SHP77 (cell line): ENCODE measurements around the gene PLEKHA1.

ENCODE experiments used
- DNase-seq, 2 experiments: peaks; one replicate each; lab custom pipeline; 2025; lab: John Stamatoyannopoulos, UW

Gene PLEKHA1

DNA sequence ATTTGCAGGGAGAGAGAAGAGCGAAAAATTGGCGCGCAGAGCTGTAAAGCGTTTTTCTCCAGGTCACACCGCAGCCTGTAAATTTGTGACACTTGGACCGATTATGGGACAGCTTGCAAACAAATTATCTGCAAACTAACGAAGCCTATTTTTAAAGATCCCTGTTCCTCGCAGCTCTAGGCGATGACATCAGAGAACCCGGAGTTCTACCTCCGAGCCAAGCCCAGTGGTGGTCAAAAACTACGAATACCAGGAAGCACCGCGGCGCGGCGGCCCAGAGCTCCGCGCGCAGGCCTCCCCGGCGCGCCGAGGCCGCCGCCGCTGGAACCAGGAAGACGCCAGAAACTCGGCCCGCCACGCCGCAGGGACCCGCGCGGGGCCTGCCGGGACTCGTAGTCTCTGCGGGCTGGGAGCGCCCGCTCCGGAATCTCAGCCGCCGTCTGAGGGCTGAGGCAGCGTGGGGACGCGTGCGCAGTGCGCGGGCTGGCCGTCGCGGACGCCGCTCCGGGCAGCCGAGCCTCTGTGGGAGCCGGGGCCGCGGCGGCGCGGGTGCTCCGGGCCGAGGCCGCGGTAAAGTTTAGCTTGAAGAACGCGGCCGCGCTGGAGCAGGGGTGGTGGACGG is at the start of gene PLEKHA1:
TSS of gene PLEKHA1 (plus strand) at position 472 of the 622 bp plus-strand sequence. CDS start 18,493 bp downstream, outside the sequence.
- DNase-seq, result peak; percentile 91 to 92

DNA sequence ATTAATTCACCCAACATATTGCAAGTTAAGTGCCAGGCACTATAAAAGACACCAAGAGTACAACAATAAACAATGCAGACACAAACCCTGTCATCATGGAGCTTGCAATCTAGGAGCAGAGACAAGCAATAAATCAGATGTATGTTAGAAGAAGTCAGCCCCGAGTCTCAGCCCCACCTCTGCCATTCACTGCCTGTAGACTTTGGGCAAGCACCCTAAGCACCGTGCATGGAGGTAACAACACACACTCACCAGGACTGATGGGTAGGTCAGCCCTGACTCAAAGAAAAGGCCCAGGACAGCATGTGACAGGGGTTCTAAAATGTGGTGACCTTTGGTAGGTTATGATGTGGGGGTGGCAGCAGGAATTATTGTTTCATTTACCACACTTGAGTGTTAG is 49.3 kb upstream of the PLEKHA1 start:
- no peak for DNase-seq

DNA sequence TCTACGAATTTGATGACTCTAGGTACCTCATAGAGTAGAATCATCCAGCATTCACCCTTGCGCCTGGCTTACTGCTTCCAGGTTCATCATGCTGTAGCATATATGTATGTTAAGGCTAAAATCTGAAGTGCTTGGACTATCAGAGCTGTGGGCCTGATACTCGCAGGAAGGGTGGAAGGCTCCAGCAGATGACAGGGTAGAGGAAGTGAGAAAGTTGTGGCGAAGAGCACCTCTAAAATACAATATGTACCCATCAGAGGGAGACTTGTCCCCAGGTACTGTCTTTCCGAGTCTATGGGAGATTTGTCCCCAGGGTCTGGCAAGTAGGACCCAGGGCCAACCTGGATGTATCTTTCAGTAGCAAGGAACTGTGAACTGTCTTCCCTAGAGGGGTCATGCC is 48.1 kb upstream of the PLEKHA1 start:
- DNase-seq, result no peak

DNA sequence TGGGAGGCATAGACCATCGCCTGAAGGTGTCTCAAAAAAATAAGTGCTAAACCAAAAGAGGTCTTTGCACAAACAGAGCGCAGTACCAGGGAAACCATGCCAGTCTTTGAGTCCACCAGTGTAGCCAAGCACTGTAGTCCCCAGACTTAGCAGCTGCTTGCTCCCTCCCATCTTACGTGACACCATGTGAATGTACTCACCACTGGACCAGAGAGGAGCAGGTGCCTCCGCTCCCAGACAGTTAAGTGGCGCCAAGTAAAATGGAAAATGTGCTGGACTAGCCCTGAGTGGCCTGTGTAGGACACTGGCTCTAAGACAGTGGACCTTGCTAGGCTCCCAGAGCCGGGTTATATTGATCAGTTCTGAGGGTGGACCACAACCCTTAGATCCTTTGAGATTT is 47.7 kb upstream of the PLEKHA1 start:
- DNase-seq, result no peak

DNA sequence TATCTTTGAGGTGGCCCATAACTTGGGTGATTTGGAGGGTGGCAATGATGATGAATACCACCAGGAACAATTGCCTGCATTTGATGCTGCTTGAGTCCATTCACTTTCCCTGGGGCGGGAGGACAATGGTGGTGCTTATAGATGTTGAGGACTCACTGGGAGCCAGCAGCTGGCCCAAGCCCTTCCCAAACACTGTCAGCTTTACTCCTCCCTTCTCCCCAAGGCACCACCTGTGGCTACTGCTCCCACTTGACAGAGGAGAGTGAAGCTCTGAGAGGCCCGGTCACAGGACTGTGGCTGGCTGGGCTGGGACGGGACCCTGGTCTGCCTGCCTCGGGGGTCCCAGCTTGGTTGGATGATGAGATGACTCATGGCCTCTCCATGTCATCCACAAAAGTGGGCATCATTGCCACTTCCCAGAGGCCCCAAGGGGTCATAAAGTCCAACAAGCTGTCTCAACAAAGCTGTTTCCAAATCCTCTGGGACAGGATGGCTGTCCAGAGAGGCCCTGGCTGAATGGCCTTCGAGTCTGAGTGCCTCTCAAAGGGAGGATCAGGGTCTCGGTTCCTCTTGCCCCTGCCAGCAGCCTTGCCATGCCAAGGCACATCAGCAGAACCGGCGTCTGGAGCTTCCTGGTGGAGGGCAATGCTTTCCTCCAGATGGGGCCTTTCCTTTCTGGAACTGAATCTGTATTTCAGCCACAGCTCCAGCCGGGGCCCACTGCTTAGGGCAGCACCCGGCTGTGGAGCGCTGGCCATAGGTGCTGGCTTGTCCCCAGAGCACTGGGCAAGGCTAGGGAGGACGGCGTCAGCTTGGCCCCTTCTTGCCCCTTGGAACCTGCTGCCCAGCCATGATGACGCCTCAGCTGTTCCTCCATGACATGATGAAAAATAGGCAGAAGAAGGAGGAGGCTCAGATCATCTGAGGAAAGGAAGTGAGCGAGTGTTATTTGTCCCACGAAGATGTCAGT is 47.0 kb upstream of the PLEKHA1 start:
- no peak for DNase-seq

DNA sequence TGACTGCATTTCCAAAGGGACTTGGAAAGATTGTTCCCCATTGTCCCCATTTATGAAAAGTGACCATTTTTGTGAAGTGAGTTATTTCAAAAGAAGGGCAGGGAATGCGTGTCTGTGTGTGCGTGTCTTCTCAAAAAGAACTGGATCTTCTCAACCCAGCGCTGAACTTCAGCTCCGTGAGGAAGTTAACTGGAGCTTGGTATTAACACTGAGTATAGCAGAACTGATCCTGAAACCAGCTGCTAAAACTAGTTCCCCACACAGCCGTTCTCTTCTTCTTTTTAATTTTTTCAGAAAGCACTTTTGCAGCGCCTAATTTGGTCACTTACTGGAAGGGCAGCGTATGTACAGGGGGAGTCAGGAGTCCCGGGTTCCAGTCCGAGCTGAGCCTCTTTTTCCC is 45.8 kb upstream of the PLEKHA1 start:
- DNase-seq, result no peak

DNA sequence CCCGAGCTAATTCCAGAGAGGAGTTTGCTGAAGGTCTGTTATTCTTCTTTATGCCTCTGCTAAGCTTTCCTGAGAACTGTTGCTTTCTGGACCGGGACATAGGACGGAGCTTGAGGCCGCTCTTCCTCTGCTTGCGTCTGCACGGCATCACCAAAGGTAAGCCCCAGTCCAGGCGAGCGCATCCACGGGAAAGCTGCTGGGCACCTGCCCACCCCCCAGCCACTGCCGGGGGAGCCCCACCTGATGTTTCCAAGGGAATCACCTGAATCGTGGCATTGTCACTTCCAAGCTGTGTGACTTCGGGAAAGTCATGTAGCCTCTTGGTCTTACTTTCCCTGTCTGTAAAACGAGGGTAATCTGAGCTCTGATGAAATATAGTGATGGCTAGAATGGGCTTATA is 45.1 kb upstream of the PLEKHA1 start:
- DNase-seq, result no peak

DNA sequence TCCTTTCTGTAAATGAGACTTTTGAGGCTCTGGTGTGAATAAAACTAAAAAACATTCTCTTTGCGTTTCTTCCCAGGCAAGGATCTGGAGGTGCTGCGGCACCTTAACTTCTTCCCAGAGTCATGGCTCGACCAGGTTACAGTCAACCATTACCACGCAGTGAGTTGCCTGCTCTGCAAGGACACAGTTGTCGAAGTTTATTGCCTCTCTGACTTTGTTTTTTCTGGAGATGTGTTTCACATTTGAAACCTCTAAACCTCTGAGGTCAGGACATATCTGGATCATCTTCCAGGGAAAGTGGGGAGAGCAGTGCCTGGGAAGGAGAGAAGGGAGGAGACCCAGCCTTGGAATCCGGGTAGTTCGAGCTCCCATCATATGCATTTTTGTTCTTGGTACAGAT is 43.4 kb upstream of the PLEKHA1 start:
- DNase-seq, result no peak

DNA sequence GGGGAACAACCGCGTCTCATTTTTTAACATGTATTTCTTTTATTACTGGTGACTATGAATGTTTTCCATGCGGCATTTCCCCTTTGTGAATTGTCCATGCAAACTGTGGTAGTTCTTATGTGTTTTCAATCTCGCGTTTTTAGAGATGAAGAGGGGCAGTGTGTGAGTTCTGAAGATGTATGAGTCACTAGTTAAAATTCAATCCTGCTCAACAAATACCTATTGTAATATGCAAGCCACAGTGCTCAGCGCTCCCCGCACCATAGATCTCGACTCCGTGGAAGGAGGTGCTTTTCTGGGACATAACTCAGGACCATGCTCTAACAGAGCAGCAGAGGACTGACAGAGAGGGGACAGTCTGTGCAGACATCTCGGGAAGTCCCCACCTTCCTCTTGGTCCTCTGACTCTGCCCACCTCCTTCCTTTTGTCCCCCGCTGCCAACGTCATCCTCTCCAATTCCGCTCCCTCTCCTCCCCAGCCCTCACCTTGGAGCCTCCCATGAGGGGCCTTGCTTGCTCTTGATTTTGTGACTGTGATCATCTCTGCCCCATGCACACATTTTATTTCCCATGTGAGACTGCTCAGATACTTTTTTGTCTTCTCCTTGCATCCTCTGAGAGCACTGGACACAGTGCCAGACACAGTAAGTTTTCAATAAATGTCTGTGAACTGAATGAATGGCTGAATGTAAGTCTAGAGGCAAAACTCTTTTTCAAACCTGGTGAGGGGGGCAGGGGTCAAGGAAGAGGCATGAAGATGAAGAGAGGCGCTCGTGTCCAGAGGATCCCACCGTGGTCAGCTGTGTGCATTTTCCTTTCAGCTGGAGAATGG is 42.7 kb upstream of the PLEKHA1 start:
- no peak for DNase-seq

DNA sequence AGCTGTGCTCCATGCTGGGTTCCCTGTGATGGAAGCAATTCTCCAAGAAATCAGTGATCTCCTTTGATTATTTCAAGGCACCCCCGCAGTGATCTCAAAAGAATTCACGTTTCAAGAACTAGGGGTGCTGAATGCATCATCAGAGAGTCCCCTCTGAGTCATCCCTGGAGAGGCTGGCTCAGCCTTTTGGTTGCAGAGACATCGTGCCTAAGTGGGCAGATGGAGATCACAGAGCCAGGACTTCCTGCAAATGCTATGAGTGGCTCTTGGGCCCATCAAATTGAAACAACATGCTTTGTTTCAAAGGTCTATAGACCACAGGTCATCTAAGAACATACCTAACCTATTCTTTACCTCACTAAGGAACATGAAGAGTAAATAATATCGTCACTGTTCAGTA is 41.5 kb upstream of the PLEKHA1 start:
- DNase-seq, result no peak

DNA sequence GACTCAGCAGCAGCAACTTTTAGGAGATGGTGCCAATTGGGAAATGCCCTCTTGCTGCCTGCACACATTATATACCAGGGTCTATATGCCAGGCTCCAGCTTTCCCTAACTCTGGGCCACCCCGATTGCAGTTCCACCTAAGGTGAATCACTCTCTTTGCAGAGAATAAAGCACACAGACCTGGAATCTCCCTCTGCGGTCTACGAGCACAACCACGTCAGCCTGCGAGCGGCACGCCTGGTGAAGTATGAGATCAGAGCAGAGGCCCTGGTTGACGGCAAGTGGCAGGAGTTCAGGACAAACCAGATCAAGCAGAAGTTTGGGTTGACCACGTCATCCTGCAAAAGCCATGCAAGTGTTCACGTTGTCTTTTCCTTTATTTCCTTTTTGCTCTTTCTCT is 38.2 kb upstream of the PLEKHA1 start:
- no peak for DNase-seq

DNA sequence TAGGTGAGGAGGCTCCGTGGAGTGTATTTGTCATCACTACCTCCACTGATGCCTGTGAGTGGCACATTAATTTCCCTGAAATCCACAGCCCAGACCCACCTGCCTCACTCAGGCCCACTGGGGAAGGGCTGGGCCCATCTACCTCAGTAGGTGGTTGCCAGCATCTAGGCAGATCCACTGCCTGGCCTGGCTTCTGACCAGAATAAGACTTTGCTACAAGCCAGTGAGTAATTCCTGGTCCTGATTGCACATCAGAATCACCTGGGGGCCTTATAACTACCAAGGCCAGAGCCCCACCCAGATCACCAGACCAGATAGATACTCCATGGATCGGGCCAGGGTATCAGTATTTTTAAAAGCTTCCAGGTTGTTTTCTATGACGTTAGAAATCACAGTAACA is 37.5 kb upstream of the PLEKHA1 start:
- no peak for DNase-seq

DNA sequence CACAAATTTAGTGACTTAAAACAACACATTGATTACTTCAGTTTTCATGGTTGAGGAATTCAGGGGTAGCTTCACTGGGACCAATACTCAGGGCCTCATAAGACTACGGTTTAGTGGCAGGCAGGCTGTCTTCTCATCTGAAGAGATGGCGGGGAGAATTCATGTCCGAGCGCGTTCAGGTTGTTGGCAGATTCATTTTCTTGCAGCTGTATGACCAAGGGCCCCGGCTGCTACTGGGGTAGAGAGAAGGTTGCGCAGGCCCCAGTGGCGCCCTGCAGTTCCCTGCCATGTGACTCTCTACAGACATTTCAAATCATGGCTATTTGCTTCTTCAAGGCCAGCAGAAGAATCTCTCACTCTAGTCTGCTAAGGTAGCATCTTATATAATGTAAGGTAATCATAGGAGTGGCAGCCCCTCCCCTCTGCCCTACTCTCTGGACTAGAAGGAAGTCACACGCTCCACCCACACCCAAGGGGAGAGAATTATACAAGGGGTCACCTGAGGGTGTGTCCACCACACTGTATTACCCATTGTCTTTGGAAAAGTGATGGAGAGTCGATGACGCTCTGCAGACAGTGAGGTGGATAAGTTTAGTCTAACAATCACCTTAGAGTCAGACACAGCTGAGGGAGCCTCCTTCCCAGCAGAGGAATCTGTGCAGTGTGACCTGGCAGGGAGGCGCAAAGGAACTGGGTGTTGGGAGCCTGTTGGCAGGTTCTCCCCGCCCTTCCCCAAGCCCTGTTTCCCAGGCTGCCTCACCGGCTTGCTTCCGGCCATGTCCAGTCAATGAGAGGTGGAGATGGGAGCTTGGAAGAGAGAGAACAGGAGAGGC is 35.7 kb upstream of the PLEKHA1 start:
- DNase-seq, result no peak

DNA sequence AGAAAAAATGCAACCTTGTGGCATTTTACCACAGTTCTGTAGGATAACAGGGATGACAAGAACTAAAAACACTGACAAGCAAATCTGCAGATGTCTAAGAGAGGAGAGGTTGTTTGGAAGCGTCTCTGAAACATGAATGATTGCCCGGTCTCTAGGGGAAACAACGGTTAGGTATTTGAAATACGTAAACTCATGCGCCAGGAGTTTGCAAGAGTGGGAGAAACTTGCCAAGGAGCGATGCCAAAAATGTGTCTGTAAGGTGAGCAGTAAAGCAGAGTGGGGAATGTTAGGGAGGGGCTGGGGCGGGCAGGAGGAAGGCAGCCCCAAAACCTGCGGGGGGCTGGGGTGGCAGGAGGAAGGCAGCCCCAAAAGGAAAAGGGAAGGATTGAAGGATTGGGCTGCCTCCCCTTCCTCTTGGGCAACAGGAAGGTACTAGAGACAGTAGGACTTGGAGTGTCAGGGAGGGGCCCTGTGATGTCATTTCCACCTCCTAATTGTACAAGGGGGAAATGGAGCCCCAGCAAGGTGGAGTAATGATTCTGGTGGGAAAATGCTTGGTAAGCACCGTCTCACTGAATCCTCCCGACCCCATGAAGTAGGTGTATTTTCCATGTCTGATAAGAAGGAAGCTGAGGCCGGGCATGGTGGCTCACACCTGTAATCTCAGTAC is 33.2 kb upstream of the PLEKHA1 start:
- no peak for DNase-seq

DNA sequence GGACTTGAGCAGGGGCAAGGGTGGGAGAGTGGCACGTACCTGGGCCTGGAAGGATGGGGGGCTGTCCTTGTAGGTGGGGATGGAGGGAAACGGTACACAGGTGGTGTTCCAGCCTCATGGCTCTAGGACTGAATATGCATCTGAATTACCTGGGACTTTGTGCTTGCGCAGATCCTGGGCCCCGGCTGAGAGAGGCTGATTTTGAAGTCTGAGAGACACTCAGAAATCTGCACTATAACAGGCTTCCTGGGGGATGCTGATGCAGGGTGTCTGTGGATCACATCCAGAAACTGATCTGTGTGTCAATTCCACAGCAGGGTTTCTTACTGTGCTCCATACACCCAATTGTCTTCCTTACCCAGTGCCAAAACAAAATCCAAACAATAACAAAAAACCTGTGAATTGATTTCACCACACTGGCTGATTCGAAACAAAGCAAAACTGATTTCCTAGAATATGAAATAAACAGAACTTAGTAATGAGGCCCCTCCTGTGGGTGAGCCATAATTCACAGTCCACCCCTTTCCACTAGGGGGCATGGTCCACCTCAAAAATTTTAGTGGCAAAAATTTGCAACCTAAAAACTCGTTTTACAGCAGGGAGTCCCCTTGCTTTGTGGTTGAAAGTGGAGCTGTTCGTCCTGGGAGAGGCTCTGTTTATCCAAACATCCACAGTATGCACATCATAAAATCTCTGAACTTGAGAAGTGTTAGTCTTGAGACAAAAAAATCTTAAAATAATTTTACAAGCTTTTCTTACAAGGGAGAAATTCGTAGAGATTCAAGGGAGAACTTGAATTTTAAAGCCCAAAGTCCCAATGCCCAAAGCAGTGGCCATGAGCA is 32.0 kb upstream of the PLEKHA1 start:
- peak; percentile 26 to 54 for DNase-seq

DNA sequence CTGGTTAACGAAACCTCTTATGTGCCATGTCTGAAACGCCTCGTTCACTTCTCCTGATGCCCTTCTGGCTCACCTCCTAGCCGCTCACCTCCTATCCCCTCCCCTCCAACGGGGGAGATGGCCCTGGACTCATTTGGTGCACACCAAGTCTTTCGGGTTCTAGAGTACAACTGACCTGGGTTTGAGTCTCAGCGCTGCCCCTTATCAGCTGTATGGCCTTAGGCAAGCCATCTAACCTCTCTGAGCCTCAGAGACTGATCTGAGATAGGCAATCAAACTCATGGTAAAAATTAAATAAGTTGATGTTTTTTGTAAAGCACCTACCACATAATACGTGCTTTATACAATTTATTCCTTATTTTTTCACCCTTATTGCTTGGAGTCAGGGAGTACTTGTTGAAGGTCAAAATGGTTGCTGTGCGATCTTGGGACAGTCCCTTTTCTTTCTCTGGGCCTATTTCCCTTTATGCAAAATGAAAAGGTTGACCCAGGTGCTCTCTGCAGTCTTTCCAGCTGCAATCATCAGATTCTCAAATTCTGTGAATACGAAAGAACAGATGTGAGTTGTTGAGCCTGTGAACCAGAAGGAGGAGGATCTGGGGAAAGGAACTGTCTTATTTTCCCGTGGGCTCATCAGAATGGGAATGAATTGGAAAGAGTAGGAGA is 31.2 kb upstream of the PLEKHA1 start:
- no peak for DNase-seq

DNA sequence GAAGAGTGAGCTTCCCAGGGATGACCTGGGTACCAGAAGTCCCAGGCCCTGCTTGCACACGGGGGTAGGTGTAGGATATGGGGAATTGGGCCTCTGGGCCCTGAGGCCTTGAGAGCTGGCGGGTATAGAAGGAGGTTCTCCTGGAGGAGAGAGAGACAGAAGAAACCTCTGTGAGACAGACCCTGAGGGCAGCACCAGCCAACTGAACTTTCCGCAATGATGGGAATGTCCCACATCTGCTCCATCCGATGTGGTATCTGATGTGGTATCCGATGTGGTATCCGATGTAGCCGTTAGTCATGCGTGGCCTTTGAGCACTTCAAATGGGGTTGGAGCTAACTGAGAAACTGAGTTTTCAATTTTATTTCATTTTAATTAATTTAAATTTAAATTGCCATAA is 30.6 kb upstream of the PLEKHA1 start:
- no peak for DNase-seq

DNA sequence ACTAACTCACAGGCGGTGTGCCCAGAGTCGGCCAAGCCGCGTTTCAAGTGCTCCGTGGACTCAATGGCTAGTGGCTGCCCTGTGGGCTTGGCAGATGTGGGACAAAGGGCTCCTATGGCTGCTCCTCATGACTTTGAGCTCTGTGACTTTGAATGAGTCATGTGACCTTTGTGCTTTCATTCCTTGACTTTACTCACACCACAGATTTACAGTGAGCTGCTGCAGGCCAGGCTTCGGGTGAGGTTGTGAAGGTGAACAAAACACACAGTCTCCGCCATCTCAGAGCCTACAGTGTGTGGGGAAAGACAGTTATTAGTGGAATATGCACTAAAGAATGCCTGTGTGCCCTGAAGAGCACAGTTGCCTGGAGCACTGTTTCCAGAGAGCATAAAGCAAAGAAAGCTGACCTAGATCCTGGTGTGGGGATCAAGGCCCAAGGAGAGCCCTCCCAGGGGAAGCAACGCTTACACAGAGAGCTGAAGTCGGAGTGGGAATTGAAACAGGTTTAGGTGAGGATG is 29.7 kb upstream of the PLEKHA1 start:
- no peak for DNase-seq

DNA sequence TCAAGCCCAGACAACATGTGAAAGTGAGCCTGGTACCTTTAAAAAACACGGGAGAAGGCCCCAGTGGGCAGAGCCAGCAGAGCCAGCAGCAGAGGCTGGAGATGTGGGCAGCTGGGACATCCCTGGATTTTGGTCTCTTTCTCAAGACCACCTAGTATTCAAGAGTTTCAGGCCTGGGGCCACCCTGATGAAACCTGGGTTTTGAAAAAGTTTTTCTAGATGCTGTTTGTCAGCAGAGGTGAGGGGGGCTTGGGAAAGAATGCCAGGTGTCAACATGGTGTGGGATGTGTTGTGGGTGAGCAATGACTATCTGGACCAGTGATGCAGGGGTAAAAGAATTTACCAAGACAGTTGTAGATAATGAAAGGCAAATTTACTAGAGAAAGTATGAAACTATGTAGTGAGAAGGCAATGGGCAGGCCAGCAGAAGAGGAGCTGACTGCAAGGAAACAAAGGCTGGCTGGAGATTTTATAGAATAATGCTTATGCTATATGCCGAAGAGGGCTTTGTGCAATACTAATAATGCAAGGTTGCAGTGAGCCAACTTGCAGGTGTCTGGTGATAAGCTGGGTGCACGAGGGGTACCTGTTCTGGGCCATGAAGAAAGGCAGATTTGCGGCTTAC is 28.1 kb upstream of the PLEKHA1 start:
- no peak for DNase-seq
